Measurements from ENCODE around the gene HSDL1.

HSDL1 gene

GRCh38 chr16:84144859-84145639 lies at the start of gene HSDL1, which contains the start of gene DNAAF1:
HSDL1 (minus strand) TSS chr16:84145177; CDS start chr16:84131321, 13,856 bp downstream.
DNAAF1 (plus strand) TSS chr16:84145308; CDS start chr16:84145441, 133 bp downstream.
- DNase-seq (ENCODE audit: low read depth in 2 of 2), result peak; percentile 89 to 90

- no peak for DNase-seq (ENCODE audit: low read depth in 2 of 2)
Measured at GRCh38 chr16:84194018-84194417, 49.0 kb upstream of the HSDL1 start.

GRCh38 chr16:84193480-84193879 lies 48.5 kb upstream of the HSDL1 start:
- DNase-seq (ENCODE audit: low read depth in 2 of 2), result no peak

- no peak for DNase-seq (ENCODE audit: low read depth in 2 of 2)
Measured at GRCh38 chr16:84191466-84191865, 46.5 kb upstream of the HSDL1 start.

- no peak for DNase-seq (ENCODE audit: low read depth in 2 of 2)
Measured at GRCh38 chr16:84190731-84191388, 45.9 kb upstream of the HSDL1 start, which contains the start of gene ADAD2. ADAD2 (plus strand) TSS chr16:84191157; CDS start chr16:84191231, 74 bp downstream.

- DNase-seq (ENCODE audit: low read depth in 2 of 2), result peak; percentile 85 to 87
Measured at GRCh38 chr16:84186685-84187437, 41.9 kb upstream of the HSDL1 start, which contains the start of gene TAF1C. TAF1C (minus strand) TSS chr16:84187057; CDS start chr16:84184988, 2,069 bp downstream.

- no peak for DNase-seq (ENCODE audit: low read depth in 2 of 2)
Measured at GRCh38 chr16:84184775-84185174, 39.8 kb upstream of the HSDL1 start.

GRCh38 chr16:84183911-84184591 lies 39.1 kb upstream of the HSDL1 start:
- no peak for DNase-seq (ENCODE audit: low read depth in 2 of 2)

GRCh38 chr16:84183572-84183875 lies 38.5 kb upstream of the HSDL1 start:
- DNase-seq (ENCODE audit: low read depth in 2 of 2), result no peak

- no peak for DNase-seq (ENCODE audit: low read depth in 2 of 2)
Measured at GRCh38 chr16:84182680-84183571, 37.9 kb upstream of the HSDL1 start.

- DNase-seq (ENCODE audit: low read depth in 2 of 2), result no peak
Measured at GRCh38 chr16:84182104-84182503, 37.1 kb upstream of the HSDL1 start.

- DNase-seq (ENCODE audit: low read depth in 2 of 2), result no peak
Measured at GRCh38 chr16:84181144-84181915, 36.4 kb upstream of the HSDL1 start.

GRCh38 chr16:84180519-84181140 lies 35.7 kb upstream of the HSDL1 start:
- DNase-seq (ENCODE audit: low read depth in 2 of 2), result no peak

GRCh38 chr16:84179612-84180320 lies 34.8 kb upstream of the HSDL1 start:
- no peak for DNase-seq (ENCODE audit: low read depth in 2 of 2)

- no peak for DNase-seq (ENCODE audit: low read depth in 2 of 2)
Measured at GRCh38 chr16:84178892-84179611, 34.1 kb upstream of the HSDL1 start.

GRCh38 chr16:84178146-84178765 lies 33.3 kb upstream of the HSDL1 start:
- no peak for DNase-seq (ENCODE audit: low read depth in 2 of 2)

GRCh38 chr16:84177741-84178073 lies 32.7 kb upstream of the HSDL1 start:
- DNase-seq (ENCODE audit: low read depth in 2 of 2), result no peak

Data from stimulated activated CD8-positive, alpha-beta memory T cell treated with anti-CD3 and anti-CD28 coated beads, Interleukin-15, amount 100 ng/mL, for 48 hours (primary cell).